CD14-positive monocyte (primary cell): ENCODE measurements around the gene TBCCD1. TPM values are rescaled to one million over a fixed set of nuclear protein-coding genes. Genes with fewer than 3 reads are reported as not detected.

ENCODE experiments used
- DNase-seq, 3 donors: peaks; one replicate each; pipeline ENCODE4 v3.0.0-alpha.2; 2011 to 2022
- H2AFZ ChIP-seq: 2 replicates; pipeline ENCODE4 v1.6.0; 2012; ENCODE audit warnings: mild to moderate bottlenecking, low read depth, low read length, inconsistent platforms; ENCODE audit not compliant: insufficient read depth, poor library complexity, severe bottlenecking
- H3K27ac ChIP-seq, 2 donors: 1 replicate in 1 of 2; 2 replicates in 1 of 2; pipeline ENCODE4 v1.5.1; 2012 to 2013; ENCODE audit warnings: low read length in 2 of 2, control low read depth in 1 of 2, inconsistent platforms in 1 of 2, low read depth in 1 of 2, mild to moderate bottlenecking in 1 of 2
- H3K27me3 ChIP-seq, 2 donors: one replicate each; pipeline versions ENCODE4 v1.6.0 to v1.6.1; 2011 to 2013; ENCODE audit warnings: low read length in 2 of 2; ENCODE audit not compliant: control insufficient read depth in 2 of 2, insufficient read depth in 2 of 2
- H3K36me3 ChIP-seq, 2 donors: replicated peaks in 1 of 2; 1 replicate in 1 of 2; 2 replicates in 1 of 2; pipeline versions ENCODE4 v1.5.1 to v1.6.1; 2012 to 2013; ENCODE audit warnings: low read length in 2 of 2, control low read depth in 1 of 2, inconsistent platforms in 1 of 2, mild to moderate bottlenecking in 1 of 2; ENCODE audit not compliant: insufficient read depth in 2 of 2, control insufficient read depth in 1 of 2
- H3K4me1 ChIP-seq, 2 donors: 1 replicate in 1 of 2; 2 replicates in 1 of 2; pipeline versions ENCODE4 v1.5.1 to v1.6.1; 2012 to 2013; ENCODE audit warnings: low read length in 2 of 2, control low read depth in 1 of 2, inconsistent platforms in 1 of 2, mild to moderate bottlenecking in 1 of 2, moderate library complexity in 1 of 2; ENCODE audit not compliant: insufficient read depth in 2 of 2, control insufficient read depth in 1 of 2
- H3K4me2 ChIP-seq: replicated peaks from 2 replicates; pipeline ENCODE3; 2012; ENCODE audit warnings: low read length, moderate library complexity, mild to moderate bottlenecking; ENCODE audit not compliant: poor library complexity, severe bottlenecking; ENCODE audit errors: extremely low read depth
- H3K4me3 ChIP-seq, 3 experiments: fragments of 200-600 bp in 1 of 3; sonication (generic) in 1 of 3; replicated peaks in 1 of 3; 1 replicate in 2 of 3; 2 replicates in 1 of 3; pipeline ENCODE4 v1.5.1; 2011 to 2013; ENCODE audit warnings: low read length in 3 of 3, mild to moderate bottlenecking in 3 of 3, control low read depth in 2 of 3, low read depth in 2 of 3, inconsistent platforms in 1 of 3, moderate library complexity in 1 of 3
- H3K79me2 ChIP-seq: 2 replicates; pipeline ENCODE4 v1.6.0; 2012; ENCODE audit warnings: mild to moderate bottlenecking, control low read depth, inconsistent platforms, low read length, moderate library complexity; ENCODE audit not compliant: insufficient read depth
- H3K9ac ChIP-seq: 2 replicates; pipeline ENCODE4 v1.6.0; 2017; ENCODE audit warnings: low read length, mild to moderate bottlenecking; ENCODE audit not compliant: insufficient read depth, poor library complexity, severe bottlenecking
- H3K9me3 ChIP-seq, 2 donors: replicated peaks in 1 of 2; 1 replicate in 1 of 2; 2 replicates in 1 of 2; pipeline versions ENCODE4 v1.5.1 to v1.6.1; 2012 to 2013; ENCODE audit warnings: low read length in 2 of 2, control low read depth in 1 of 2; ENCODE audit not compliant: control insufficient read depth in 1 of 2, insufficient read depth in 1 of 2
- H4K20me1 ChIP-seq: 2 replicates; pipeline ENCODE4 v1.6.0; 2012; ENCODE audit warnings: mild to moderate bottlenecking, low read length, control low read depth, moderate library complexity; ENCODE audit not compliant: insufficient read depth
- H3K27ac Mint-ChIP-seq, 7 donors: one replicate each; pipeline ENCODE4 v1.8.0; 2020; ENCODE audit warnings: mild to moderate bottlenecking in 7 of 7, mixed read lengths in 7 of 7, moderate library complexity in 6 of 7, inconsistent platforms in 2 of 7
- H3K27me3 Mint-ChIP-seq, 3 donors: one replicate each; pipeline ENCODE4 v1.8.0; 2021 to 2022; ENCODE audit warnings: low read depth in 3 of 3, mild to moderate bottlenecking in 3 of 3, mixed read lengths in 3 of 3, moderate library complexity in 3 of 3, inconsistent platforms in 1 of 3
- H3K36me3 Mint-ChIP-seq, 2 donors: one replicate each; pipeline ENCODE4 v1.8.0; 2020; ENCODE audit warnings: mixed read lengths in 2 of 2, inconsistent platforms in 1 of 2, mild to moderate bottlenecking in 1 of 2
- H3K4me1 Mint-ChIP-seq: one replicate; pipeline ENCODE4 v1.8.0; 2020; ENCODE audit warnings: mild to moderate bottlenecking, mixed read lengths
- H3K4me3 Mint-ChIP-seq, 2 donors: one replicate each; pipeline ENCODE4 v1.8.0; 2020; ENCODE audit warnings: mild to moderate bottlenecking in 2 of 2, mixed read lengths in 2 of 2, moderate library complexity in 1 of 2
- H3K9me3 Mint-ChIP-seq, 7 donors: one replicate each; pipeline ENCODE4 v1.8.0; 2020 to 2022; ENCODE audit warnings: mixed read lengths in 7 of 7, mild to moderate bottlenecking in 6 of 7, moderate library complexity in 6 of 7, inconsistent platforms in 2 of 7
- WGBS: methylation state at CpG from one replicate; pipeline ENCODE4 v1.1.5; 2013; ENCODE audit warnings: missing lambda C conversion rate; ENCODE audit not compliant: insufficient coverage; 5-methylcytosine and 5-hydroxymethylcytosine counted together
- intact Hi-C, 2 donors: fragments of 100-400 bp; cut with micrococcal nuclease; formaldehyde crosslinking; loops; one replicate each; pipeline versions ENCODE4 v1.15.0 to v1.15.1; 2023
- polyA plus RNA-seq, 3 donors: library from polyadenylated mRNA; depleted of rRNA in 1 of 3; unstranded in 2 of 3; stranded (reverse) in 1 of 3; fragments of 300-500 nt in 2 of 3; fragments of >200 nt in 1 of 3; fragmentation: Illumina TruSeq in 2 of 3; gene quantifications; 1 replicate in 2 of 3; 2 replicates in 1 of 3; pipeline ENCODE4 v1.2.3, GENCODE V29; 2012 to 2021
- TF ChIP-seq, protein P1 (sequence below): fragments of 200-600 bp; IDR thresholded peaks from one replicate; pipeline ENCODE4 v1.8.0; 2022; ENCODE audit warnings: antibody characterized with exemption, mild to moderate bottlenecking

The TBCCD1 gene
- polyA plus RNA-seq, 3 donors, result 9.2 to 9.6 (median 9.6) TPM

DNA sequence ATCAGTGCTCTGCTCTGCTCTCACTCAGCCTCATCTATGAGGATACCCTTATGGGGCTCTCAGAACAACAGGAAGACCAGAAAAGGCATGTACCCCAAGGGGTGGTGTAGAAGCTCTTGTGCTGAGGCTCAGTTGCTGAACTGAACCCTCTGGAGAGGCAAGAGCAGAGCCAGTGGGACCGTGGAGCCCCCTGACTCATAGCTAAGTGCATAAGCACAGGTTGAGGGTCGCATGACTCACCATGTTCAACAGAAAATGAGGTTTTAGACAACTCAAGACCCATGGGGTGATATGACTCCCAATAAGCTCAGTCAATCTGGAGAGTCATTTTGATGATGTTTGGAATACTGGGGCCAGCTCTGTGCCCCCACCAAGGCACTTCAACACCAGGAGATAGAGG is 60.3 kb downstream of the TBCCD1 start:
- Histone ChIP-seq H3K9me3 (no peaks in the 10 kb centered on the region), H3K27me3 (no peaks in the 10 kb centered on the region), H3K9ac (no peak overlapping the region), H3K27ac (no peak overlapping the region), H2AFZ (no peak overlapping the region), H3K79me2 (no peaks in the 10 kb centered on the region), H4K20me1 (no peaks in the 10 kb centered on the region), H3K4me3 (no peak overlapping the region), H3K36me3 (no peaks in the 10 kb centered on the region), H3K4me1 (no peaks in the 10 kb centered on the region), H3K4me2 (no peak overlapping the region)
- DNase-seq, result no peak
- peaks cover 7% of the 10 kb centered on the region for H3K4me1 Mint-ChIP-seq
- TF ChIP-seq, protein P1, sequence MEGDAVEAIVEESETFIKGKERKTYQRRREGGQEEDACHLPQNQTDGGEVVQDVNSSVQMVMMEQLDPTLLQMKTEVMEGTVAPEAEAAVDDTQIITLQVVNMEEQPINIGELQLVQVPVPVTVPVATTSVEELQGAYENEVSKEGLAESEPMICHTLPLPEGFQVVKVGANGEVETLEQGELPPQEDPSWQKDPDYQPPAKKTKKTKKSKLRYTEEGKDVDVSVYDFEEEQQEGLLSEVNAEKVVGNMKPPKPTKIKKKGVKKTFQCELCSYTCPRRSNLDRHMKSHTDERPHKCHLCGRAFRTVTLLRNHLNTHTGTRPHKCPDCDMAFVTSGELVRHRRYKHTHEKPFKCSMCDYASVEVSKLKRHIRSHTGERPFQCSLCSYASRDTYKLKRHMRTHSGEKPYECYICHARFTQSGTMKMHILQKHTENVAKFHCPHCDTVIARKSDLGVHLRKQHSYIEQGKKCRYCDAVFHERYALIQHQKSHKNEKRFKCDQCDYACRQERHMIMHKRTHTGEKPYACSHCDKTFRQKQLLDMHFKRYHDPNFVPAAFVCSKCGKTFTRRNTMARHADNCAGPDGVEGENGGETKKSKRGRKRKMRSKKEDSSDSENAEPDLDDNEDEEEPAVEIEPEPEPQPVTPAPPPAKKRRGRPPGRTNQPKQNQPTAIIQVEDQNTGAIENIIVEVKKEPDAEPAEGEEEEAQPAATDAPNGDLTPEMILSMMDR, result no peak
- intact Hi-C loops, result no loop called here
- H3K27me3 Mint-ChIP-seq, result peaks cover 0 to 7% (median under 1%) of the 10 kb centered on the region in 3 donors
- H3K9me3 Mint-ChIP-seq, result no peaks in the 10 kb centered on the region
- no peaks in the 10 kb centered on the region for H3K36me3 Mint-ChIP-seq
- peak overlapping the region in 1 of 7 donors; percentile 42 for H3K27ac Mint-ChIP-seq
- WGBS, result 100% methylated on average over 2 of the region's 2 CpGs
- no peak overlapping the region for H3K4me3 Mint-ChIP-seq

DNA sequence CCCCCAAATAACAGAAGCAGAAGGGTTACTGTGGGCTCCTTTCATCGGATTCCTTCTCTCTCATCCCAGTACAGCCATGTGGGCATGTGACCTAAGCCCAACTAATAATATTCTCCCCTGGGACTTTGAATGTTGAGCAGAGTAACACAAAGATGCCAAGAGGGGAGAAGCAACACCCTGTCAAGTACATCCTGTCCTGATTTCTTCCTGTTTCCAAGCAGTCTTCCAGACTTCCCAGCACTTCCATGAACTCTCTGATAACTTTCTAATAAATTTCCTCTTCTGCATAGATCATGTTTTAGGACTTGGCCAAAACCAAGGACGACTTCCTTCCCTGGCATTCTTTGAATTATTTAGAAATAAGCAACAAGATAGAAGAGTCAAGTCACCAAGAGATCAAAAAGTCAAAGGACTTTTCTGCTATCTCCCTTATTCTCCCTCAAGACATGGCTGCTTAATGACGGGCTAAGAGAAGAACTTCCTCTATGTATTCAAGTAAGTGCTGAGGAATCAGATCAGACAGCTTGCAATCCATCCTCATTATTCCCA is 60.9 kb downstream of the TBCCD1 start:
- Mint-ChIP-seq H3K27me3 (peaks cover 0 to 7% (median 2%) of the 10 kb centered on the region in 3 donors), H3K27ac (no peak overlapping the region), H3K9me3 (peaks cover 0 to under 1% (median 0%) of the 10 kb centered on the region in 7 donors), H3K4me3 (no peak overlapping the region), H3K36me3 (no peaks in the 10 kb centered on the region), H3K4me1 (peaks cover 7% of the 10 kb centered on the region)
- no peak for DNase-seq
- Histone ChIP-seq H3K36me3 (no peaks in the 10 kb centered on the region), H3K9ac (no peak overlapping the region), H3K27me3 (no peaks in the 10 kb centered on the region), H2AFZ (no peak overlapping the region), H3K79me2 (no peaks in the 10 kb centered on the region), H3K4me2 (no peak overlapping the region), H3K4me1 (no peaks in the 10 kb centered on the region), H3K4me3 (no peak overlapping the region), H4K20me1 (no peaks in the 10 kb centered on the region), H3K9me3 (no peaks in the 10 kb centered on the region), H3K27ac (no peak overlapping the region)
- WGBS, result 100% methylated on average over 1 of the region's 3 CpGs
- TF ChIP-seq, protein P1, result no peak
- intact Hi-C loops, result no loop called here
